ENCODE data around the gene ARHGEF12.
"Not testable (repeated sequence)": the region's sequence is repeated elsewhere in the genome, so short reads cannot be mapped to it uniquely, and the experiment has no call there.

Gene ARHGEF12

GRCh38 chr11:120500414-120501071 is 164.3 kb downstream of the ARHGEF12 start:
- DNase-seq (ENCODE audit: low spot score) = no peak

- no peak for DNase-seq (ENCODE audit: low spot score)
Observed at GRCh38 chr11:120501440-120501839, 165.2 kb downstream of the ARHGEF12 start.

- no peak for DNase-seq (ENCODE audit: low spot score)
Observed at GRCh38 chr11:120501976-120502755, 166.0 kb downstream of the ARHGEF12 start.

GRCh38 chr11:120503529-120503928 is 167.3 kb downstream of the ARHGEF12 start:
- not testable (repeated sequence) for DNase-seq (ENCODE audit: low spot score)

- no peak for DNase-seq (ENCODE audit: low spot score)
Observed at GRCh38 chr11:120505801-120506425, 169.7 kb downstream of the ARHGEF12 start.

GRCh38 chr11:120509346-120510053 is 173.3 kb downstream of the ARHGEF12 start:
- DNase-seq (ENCODE audit: low spot score) = no peak

- DNase-seq (ENCODE audit: low spot score) = no peak
Observed at GRCh38 chr11:120510406-120511115, 174.3 kb downstream of the ARHGEF12 start.

GRCh38 chr11:120511116-120511819 is 175.1 kb downstream of the ARHGEF12 start, which contains the start of gene GRIK4:
GRIK4 (plus strand) TSS chr11:120511748; CDS start chr11:120660319, 148,571 bp downstream.
- DNase-seq (ENCODE audit: low spot score) = peak; percentile 72

- DNase-seq (ENCODE audit: low spot score) = no peak
Observed at GRCh38 chr11:120511820-120512738, 175.9 kb downstream of the ARHGEF12 start.

- DNase-seq (ENCODE audit: low spot score) = no peak
Observed at GRCh38 chr11:120512739-120513435, 176.7 kb downstream of the ARHGEF12 start.

- DNase-seq (ENCODE audit: low spot score) = no peak
Observed at GRCh38 chr11:120513436-120514315, 177.5 kb downstream of the ARHGEF12 start.

GRCh38 chr11:120514541-120515121 is 178.4 kb downstream of the ARHGEF12 start:
- DNase-seq (ENCODE audit: low spot score) = no peak

GRCh38 chr11:120515186-120515723 is 179.0 kb downstream of the ARHGEF12 start:
- DNase-seq (ENCODE audit: low spot score) = no peak

GRCh38 chr11:120516461-120517389 is 180.5 kb downstream of the ARHGEF12 start:
- DNase-seq (ENCODE audit: low spot score) = no peak

- no peak for DNase-seq (ENCODE audit: low spot score)
Observed at GRCh38 chr11:120517390-120517761, 181.2 kb downstream of the ARHGEF12 start.

GRCh38 chr11:120517801-120518291 is 181.6 kb downstream of the ARHGEF12 start:
- no peak for DNase-seq (ENCODE audit: low spot score)

All from activated CD4-positive, alpha-beta T cell treated with anti-CD3 and anti-CD28 coated beads, Interleukin-2, Interleukin-4, amounts not matched to agents 100 ng/mL and 50 ng/mL, durations not matched to agents 16 hours and 8 hours (primary cell).